Measurements from ENCODE around the gene NR3C1.

Gene NR3C1

GRCh38 chr5:143308731-143309130, 94.8 kb downstream of the NR3C1 start:
- DNase-seq (ENCODE audit: low read depth): no peak

DNA sequence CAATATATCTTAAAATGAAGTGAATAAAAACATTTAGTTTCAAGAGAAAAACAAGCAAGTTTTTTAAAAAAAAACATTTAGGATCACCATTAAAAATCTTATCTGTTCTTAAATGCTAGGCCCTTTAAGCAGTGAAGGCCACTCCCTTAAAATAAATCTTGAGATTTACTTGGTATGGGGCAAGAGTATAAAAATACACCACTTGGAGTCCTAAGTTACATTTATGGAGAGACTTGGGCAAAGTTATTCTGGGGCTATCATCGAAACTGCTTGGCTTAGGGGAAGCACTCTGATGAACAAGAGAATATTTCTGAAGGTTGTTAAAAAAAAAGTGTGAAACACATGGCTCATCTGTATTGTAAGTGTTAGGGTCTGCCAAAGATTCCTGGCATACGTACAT, 97.4 kb downstream of the NR3C1 start:
- DNase-seq (ENCODE audit: low read depth): no peak

DNA sequence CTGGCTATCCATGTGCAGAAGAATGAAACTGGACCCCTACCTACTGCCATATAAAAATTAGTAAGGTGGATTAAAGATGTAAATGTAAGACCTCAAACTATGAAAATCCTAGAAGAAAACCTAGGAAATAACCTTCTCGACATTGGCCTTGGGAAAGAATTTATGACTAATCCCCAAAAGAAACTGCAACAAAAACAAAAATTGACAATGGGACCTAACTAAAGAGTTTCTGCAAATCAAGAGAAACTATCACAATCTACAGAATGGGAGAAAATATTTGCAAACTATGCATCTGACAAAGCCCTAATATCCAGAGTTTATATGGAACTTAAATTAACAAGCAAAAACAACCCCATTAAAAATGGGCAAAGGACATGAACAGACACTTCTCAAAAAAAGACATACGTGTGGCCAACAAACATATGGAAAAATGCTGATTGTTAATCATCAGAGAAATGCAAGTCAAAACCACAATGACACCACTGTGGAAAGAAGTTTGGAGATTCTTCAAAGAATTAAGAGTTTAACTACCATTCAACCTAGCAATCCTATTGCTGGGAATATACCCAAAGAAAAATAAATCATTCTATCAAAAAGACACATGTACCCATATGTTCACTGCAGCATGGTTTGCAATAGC, 98.5 kb downstream of the NR3C1 start:
- DNase-seq (ENCODE audit: low read depth): no peak

DNA sequence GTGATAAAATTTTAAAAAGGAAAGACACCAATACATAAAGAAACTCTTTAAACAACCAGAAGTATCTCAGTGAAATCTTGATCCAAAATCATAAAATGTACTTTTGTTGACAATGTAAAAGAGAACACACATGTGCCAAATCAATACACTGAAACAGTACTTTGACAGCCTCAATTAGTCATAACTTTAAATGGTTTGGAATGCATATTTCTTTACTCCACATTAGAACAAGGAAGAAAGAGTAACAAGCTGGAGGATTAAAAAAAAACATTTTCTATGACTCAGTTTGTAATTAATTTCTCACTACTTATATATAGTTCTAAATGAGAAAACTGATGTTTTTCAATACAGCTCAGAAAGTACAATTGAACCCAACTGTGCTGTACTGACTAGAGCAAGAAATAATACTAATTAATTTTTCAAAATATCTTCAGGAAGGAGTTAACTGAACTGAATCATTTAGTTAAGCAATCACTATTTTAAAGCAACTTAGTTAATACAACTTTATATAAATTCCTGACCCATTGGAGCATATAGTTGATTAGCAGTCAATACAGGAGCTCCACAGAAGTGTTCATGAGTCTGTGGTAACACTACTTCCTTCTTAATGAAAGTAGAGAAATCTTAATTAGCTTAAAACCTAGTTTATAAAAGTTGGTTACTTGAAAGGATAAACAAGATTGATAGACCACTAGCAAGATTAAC, 101.0 kb downstream of the NR3C1 start:
- no peak for DNase-seq (ENCODE audit: low read depth)

DNA sequence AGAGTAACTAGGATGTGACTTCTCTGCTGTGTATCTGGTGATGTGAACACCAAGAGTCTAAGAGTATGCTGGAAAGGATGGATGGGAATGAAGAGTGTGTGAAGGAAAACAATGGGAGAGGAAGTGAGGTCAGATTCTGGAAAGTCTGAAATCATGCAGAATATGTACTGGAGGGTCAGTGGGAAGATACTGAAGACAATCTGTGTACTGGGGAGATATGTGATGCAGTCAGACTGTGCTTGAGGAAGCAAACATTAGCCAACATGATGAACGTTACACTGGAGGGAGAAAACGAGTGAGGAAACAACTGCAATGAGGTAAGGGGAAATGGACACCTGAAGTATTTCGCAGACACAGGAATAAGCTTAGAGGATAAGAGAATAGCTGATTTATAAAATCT, 105.7 kb downstream of the NR3C1 start:
- no peak for DNase-seq (ENCODE audit: low read depth)

GRCh38 chr5:143290125-143290524, 113.4 kb downstream of the NR3C1 start:
- no peak for DNase-seq (ENCODE audit: low read depth)

DNA sequence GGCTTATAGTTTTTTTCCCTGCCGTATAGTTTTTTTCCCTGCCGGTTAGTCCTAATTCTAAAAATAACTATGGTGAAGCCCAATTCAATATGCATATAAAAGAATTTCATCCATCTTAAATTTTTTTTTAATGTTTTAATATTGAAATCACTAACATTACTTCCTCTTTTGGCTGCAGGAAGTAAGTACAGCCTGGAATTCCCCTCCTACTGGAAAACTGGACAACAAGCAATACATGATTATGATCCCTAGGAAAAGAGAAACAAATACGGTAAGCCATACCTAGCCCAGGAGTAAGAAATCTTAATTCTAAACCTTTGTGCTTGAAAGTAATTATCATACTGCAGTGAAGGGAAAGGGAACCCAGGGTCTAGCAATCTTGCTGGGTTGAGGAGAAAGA, 119.0 kb downstream of the NR3C1 start:
- no peak for DNase-seq (ENCODE audit: low read depth)

- no peak for DNase-seq (ENCODE audit: low read depth)
These were observed 119.5 kb downstream of the NR3C1 start for GRCh38 chr5:143284002-143284401.

DNA sequence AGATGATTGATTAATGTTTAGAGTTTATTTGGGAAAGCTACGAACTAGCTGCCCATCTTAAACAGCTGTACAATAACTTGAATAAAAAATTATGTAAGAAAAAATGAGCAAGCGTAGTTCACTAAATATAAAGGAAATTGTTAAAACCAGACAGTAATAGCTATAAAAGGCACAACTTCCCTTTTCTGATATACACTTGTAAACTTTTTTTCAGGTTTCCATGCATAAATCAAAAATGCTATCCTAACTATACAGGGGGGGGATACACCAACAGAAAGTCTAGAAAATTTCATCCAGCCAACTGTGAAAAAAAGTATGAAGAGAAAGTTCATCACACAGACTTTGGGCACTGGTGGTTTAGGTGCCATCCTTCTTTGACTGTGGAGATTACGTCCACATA, 122.3 kb downstream of the NR3C1 start:
- no peak for DNase-seq (ENCODE audit: low read depth)

- DNase-seq (ENCODE audit: low read depth): no peak
These were observed 123.8 kb downstream of the NR3C1 start for GRCh38 chr5:143279698-143280097.

DNA sequence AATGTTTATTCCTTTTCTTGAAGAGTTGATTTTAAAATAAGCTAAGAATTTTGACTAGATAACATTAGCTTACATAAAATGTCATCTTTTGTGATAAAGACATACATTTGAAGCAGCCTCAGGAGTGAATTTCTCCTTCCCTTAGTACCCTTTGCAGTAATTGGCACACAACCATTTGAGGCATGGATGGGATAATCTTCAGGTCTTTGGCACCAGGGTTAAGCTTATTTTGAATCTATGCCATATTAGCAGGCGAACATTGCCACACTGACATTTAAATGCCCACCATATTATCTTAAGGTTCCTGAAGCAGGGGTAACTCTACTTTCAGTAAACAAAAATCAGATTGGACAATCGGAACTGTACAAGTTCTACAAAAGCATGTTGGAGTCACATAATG, 126.0 kb downstream of the NR3C1 start:
- DNase-seq (ENCODE audit: low read depth): no peak

DNA sequence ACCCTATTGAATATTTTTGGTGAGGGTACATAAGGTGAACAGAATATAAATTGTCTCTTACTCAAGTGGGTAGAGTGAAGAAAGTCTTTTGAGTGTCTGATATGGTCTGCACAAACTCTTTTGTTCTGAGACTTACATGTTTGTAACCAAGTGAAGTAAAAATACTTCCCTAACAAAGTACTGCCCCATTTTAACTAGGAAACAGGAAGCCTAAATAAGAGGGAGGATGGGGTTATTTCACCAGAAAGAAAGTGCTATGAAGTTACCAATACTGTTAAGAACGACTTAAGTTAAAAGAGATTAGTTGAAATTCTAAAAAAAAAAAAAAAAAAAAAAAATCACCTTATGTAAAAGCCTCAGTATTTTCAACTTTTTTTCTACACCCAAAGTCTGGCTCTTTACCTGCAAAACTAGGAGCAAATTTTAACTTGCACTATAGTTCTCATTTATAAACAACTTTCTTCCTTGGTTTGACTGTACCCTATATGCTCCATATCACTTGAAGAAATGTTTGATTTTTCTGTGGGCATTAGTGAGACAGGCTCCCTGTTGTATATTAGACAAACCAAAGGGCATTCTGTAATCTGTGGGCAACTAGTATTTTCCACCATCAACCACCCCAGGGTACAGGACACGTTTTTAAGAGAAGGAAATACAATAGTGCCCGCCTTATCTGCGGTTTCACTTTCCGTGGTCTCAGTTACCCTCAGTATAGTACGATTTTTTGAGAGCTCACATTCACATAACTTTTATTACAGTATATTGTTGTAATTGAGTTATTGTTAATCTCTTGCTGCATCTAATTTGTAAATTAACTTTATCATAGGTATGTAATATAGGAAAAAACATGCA, 127.7 kb downstream of the NR3C1 start:
- no peak for DNase-seq (ENCODE audit: low read depth)

DNA sequence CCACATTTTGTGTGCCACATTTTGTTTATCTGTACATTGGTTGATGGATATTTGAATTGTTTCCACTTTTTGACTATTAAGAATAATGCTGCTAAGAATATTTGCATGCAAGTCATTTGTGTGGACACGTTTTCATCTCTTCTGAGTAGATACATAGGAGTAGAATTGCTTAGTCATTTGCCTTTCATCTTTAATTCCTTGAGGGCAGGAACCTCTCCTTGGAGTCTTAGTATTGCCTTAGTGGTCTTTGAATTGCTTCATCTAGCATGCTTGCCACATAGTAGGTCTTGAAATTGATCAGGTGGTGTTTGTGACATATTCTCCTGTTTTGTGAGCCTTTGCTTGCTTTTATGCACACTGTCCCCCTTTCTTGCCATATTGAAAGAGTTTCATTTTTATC, 128.5 kb downstream of the NR3C1 start:
- no peak for DNase-seq (ENCODE audit: low read depth)

DNA sequence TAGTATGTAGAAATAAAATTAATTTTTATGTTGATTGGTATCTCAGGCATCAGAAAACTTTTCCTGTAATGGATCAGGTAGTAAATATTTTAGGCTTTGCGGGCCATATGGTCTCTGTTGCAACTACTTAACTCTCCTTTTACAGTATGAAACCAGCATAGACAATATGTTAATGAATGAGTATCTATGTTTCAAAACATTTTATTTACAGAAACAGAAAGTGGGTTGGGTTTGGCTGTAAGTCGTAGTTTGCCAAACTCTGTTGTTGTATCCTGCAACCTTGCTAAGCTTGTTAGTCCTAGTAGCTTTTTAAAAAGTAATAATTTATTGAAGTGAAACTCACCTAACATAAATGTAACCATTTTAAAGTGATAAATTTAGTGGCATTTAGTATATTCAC, 132.1 kb downstream of the NR3C1 start:
- DNase-seq (ENCODE audit: low read depth): no peak

- DNase-seq (ENCODE audit: low read depth): no peak
These were observed 135.1 kb downstream of the NR3C1 start for GRCh38 chr5:143268388-143268787.

DNA sequence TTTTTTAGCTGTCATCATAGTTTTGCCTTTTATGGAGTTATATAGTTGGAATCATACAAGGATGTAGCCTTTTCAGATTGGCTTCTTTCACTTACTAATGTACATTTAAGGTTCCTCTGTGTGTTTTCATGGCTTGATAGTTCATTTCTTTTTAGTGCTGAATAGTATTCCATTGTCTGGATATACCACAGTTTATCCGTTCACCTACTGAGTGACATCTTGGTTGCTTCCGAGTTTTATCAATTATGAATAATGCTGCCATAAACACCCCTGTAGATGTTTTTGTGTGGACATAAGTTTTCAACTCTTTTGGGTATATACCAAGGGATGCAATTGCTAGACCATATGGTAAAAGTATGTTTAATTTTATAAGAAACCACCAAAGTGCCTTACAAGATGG, 136.3 kb downstream of the NR3C1 start:
- no peak for DNase-seq (ENCODE audit: low read depth)

DNA sequence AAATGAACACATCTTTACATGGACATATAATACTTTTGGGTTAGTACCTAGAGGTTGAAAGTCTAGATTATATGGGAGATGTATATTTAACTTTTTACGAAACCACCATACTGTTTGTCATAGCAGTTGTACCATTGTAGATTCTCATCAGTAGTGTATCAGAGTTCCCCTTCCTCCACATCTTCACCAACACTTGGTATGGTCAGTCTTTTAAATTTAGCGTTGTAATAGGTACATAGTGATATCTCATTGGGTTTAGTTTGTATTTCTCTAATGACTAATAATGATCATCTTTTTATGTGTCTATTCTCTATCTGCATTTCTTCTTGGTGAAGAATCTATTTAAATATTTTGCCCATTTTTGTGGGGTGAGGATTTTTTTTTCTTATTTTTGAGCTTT, 137.5 kb downstream of the NR3C1 start:
- DNase-seq (ENCODE audit: low read depth): no peak

DNA sequence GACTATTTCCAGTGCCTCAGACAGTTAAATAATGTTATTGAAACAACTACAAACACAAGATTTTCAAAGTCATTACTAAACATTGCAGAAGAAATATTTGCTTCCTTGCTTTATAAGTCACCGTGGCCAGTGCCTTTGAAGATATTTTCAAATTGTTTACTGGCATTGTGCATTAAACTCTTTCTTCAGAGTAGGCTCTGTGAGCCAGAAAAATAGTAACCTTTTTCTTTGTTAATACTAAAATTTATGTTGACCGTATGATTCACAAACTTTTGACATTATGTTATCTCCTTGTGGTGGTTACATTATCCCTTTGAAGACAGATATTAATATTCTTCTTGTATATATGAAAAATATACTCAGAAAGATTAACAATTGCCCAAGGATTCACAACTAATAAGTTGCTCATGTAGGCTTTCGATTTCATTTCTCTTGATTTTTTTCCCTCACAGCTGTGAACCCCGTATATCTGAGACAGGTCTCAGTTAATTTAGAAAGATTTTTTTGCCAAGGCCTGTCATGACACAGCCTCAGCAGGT, 140.1 kb downstream of the NR3C1 start:
- no peak for DNase-seq (ENCODE audit: low read depth)

GRCh38 chr5:143262393-143263174, 140.9 kb downstream of the NR3C1 start:
- DNase-seq (ENCODE audit: low read depth): peak; percentile 93

DNA sequence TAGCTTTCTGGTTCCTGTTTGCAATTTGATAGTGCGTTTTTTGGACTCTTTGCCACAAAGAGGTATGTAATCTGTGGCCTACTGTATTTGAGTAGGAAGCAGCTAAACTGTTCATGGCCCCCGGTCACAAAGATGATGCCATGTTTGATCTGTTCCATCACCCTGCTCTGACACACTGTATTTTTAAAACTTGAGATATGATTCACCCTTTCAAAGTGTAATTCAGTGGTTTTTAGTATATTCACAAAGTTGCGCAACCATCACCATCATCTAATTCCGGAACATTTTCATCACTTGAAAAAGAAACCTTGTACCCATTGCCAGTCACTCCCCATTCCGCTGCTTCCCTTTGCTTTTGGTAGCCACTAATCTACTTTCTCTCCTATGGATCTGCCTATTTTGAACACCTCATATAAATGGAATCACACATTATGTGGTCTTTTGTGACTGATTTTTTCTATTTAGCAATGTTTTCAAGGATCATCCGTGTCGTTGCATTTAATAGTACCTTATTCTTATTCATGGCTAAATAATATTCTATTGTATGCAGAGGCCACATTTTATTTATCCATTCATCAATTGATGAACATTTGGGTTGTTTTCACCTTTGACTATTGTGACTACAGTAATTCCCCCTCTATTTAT, 141.6 kb downstream of the NR3C1 start:
- peak; percentile 68 for DNase-seq (ENCODE audit: low read depth)

GRCh38 chr5:143259254-143259605, 144.3 kb downstream of the NR3C1 start:
- DNase-seq (ENCODE audit: low read depth): no peak

Data from fibroblast of the conjunctiva (primary cell).